ENCODE results near the gene MIDN. TPM values are rescaled to one million over a fixed set of nuclear protein-coding genes. Genes with fewer than 3 reads are reported as not detected.

The MIDN gene
- total RNA-seq, 2 donors from 2014 or later, result 85.9 to 88.3 TPM

DNA sequence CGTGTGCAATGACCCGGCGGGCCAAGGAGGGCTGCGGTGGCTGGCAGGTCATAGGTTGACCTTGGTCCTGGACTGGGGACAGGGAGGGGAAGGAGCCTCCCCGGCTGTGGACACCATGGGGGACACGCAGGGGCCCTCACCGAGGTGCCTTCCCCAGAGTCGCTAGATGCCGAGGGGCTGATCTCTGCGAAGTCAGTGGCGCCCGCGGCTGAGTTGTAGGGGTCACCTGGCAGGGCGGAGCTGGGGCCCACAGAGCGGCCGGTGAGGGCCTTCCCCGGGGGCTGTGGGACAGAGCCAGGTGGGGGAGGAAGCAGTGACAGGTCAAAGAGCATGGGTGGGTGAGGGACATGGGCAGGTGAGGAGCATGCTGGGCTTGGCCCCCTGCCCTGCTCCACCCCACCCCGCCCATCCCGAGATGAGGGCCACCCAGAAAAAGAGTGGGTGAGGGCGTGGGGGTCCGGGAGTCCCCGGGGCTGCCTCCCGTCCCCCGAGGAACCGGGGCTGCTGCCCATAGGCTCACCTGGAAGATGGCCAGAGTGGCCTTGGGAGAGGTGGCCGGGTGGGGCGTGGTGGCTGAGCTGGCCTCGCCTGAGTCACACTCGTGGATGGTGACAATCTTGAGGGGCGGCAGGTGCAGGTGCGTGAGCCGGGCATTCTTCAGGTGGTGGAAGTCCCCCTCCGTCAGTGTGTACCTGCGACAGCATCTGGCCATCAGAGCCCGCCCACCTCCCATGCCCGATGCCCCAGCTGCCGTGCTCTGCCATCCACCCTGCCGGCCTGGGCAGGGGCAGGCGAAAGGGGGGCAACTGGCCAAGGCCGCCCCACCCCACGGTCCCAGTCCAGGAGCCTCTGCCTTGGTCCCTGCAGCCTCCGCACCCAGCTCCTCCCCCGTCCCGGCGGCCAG, 14.1 kb upstream of the MIDN start:
- Mint-ChIP-seq H3K4me3 (no peak overlapping the region), H3K9me3 (no peaks in the 10 kb centered on the region), H3K27me3 (peaks cover 8 to 9% of the 10 kb centered on the region in 2 donors), H3K4me1 (ENCODE audit: low read depth in 2 of 2) (peaks cover 9 to 12% of the 10 kb centered on the region in 2 donors), H3K27ac (no peak overlapping the region), H3K36me3 (no peaks in the 10 kb centered on the region)
- no peak for ATAC-seq
- no peak for DNase-seq (ENCODE audit: low spot score)

DNA sequence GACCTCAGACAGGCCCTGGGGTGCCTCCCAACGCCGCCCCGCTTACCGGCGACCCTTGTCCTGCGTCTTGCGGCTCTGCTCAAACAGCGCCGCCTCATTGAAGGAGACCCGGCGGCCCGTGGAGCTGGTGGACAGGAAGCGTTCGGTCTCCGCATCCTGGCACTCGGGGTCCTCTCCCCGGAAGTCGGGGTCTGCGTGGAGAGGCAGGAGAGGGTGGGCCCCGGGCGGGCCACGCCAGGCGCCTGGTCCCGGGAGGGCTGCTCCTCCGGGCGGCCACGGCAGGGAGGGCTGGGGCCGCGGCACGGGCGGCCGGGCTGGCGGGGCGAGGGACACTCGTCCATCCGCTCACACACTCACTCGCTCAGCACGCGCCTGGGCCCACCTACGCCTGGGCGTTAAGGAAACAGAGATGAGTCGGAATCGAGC, 13.4 kb upstream of the MIDN start:
- DNase-seq (ENCODE audit: low spot score) (no peak), ATAC-seq (no peak)
- Mint-ChIP-seq H3K4me1 (ENCODE audit: low read depth in 2 of 2) (peaks cover 11 to 14% of the 10 kb centered on the region in 2 donors), H3K4me3 (no peak overlapping the region), H3K27ac (no peak overlapping the region), H3K27me3 (peaks cover 9 to 10% of the 10 kb centered on the region in 2 donors), H3K36me3 (no peaks in the 10 kb centered on the region), H3K9me3 (no peaks in the 10 kb centered on the region)

DNA sequence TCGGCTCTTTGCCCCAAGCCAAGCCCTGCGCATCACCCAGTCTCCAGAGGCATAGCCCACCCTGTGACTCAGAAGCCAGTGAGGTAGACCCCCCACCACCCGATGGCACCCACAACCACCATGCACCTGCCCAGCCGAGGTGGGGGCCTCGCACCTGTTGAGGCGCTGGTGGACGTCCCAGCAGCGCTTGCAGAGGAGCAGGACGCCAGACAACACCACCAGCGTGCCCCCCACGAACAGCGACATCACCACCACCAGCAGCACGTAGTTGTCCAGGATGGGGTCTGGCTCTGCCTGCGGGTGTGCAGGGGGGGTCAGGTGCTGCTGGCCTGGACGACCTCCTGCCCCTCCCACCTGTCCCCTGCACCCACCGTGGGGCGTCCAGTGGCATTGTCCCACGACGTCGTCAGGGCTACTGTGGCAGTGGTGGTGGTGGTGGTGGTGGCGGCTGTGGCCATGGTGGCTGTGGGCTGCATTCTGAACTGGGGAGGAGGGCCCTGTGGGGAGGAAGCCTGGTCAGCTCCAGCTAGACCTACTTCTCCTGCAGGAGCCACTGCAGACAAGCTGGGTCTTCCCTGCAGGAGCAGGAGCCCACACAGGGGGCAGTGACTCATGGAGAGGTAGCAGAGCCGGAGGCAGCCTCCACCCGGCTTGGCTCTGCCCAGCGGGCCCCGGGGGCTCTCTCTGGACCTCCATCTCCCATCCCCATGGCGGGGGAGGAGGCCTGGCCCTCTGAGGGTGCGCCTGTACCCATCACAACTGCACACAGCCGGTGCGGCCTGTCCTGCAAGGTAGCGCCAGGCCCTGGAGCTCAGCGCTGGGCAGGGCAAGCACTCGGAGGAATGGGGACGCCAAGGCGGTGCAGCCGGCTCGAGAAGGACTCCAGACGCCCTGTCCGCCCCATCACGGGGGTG, 12.5 kb upstream of the MIDN start:
- Mint-ChIP-seq H3K36me3 (no peaks in the 10 kb centered on the region), H3K4me1 (ENCODE audit: low read depth in 2 of 2) (peaks cover 11 to 14% of the 10 kb centered on the region in 2 donors), H3K27ac (no peak overlapping the region), H3K4me3 (no peak overlapping the region), H3K9me3 (no peaks in the 10 kb centered on the region), H3K27me3 (peaks cover 9 to 10% of the 10 kb centered on the region in 2 donors)
- DNase-seq (ENCODE audit: low spot score) (no peak), ATAC-seq (no peak)

DNA sequence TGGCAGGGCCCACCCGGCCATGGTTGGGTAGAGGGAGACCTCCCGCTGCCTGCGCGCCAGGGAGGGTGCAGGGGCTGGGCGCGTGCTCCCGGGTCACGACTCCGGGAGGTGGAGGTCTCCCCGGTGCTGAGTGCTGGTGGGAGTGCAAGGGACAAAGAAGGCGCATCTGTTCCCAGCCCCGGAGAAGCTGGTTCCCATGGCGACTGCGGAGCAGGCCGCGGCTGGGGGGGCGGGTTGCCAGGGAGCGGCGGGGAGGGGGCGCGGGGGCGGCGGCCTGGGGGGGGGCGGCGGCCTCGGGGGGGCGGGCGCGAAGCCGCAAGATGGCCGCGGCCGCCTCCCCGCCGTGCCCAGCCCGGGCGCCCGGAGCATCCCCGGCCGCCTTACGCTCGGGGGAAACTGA, 11.8 kb upstream of the MIDN start:
- DNase-seq (ENCODE audit: low spot score) (no peak), ATAC-seq (no peak)
- H3K27ac Mint-ChIP-seq, result no peak overlapping the region
- no peak overlapping the region for H3K4me3 Mint-ChIP-seq
- no peaks in the 10 kb centered on the region for H3K9me3 Mint-ChIP-seq
- no peaks in the 10 kb centered on the region for H3K36me3 Mint-ChIP-seq
- H3K4me1 Mint-ChIP-seq (ENCODE audit: low read depth in 2 of 2), result peaks cover 14 to 18% of the 10 kb centered on the region in 2 donors
- peaks cover 9 to 10% of the 10 kb centered on the region in 2 donors for H3K27me3 Mint-ChIP-seq

DNA sequence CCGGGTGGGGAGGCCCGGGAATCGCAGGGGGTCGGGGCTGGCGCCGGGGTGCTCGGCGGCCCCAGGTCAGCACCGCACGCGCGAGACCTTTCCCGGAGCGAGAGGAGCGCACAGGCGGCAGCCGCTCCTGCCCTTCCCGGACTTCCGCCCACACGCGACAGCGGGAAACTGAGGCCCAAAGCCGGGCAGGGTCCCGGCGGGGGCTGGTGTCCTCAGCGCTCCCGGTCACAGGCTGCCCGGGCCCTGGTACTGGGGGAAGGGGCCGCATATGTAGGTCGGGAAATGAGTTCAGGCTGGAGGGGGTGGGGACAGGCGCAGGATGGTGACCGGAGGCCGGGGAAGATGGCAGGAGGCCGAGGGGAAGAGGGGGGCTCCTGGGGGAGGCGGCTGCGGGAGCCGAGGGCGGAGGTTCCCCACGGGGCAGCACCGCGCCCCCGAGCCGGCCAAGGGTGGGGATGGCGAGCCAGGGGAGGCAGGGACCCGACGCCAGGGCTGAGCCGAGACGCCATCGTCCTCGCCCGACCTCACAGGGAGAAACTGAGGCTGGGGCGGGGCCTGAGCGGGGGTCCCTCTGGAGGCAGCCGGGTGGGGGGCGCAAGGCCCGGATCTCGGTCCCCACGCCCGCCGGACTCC, 11.2 kb upstream of the MIDN start:
- Mint-ChIP-seq H3K4me3 (peak overlapping the region; percentile 58), H3K36me3 (no peaks in the 10 kb centered on the region), H3K9me3 (no peaks in the 10 kb centered on the region), H3K4me1 (ENCODE audit: low read depth in 2 of 2) (peaks cover 15 to 20% of the 10 kb centered on the region in 2 donors), H3K27ac (no peak overlapping the region), H3K27me3 (peaks cover 9 to 10% of the 10 kb centered on the region in 2 donors)
- no peak for ATAC-seq
- DNase-seq (ENCODE audit: low spot score), result no peak

DNA sequence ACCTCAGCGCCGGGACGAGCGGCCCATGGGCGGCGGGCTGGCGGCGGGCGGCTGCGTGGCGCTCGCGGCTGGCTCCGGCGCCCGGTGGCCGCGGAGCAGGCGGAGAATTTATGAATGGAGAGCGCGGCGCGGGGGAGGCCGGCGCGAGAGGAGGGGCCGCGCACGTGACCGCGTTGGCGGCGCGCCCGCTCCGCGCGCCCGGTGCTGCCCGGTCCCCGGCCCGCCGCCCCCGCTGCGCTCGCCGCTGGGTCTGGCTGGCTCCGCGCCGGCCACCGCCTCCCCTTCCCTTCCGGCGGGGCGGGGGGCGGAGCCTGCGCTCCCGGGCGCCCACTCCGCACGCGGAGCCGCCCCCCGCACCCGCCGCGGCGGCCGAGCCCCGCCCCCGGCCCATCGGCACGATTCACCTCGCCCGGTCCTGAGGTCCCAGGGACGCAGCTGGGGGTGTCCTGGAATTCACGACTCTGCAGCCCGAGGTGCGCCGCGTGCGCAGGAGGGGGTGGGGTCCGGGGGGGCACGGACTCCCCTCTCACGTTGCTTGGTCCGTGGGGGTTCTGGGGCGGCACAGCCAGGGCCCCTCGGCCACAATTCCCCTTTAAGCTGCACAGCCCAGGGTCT, 10.5 kb upstream of the MIDN start, which contains the start of gene CBARP:
Gene CBARP, minus strand, starts transcription at position 252 of the 615 bp plus-strand sequence. CDS start 1,905 bp downstream, outside the sequence.
- peak within 1 kb of the TSS; percentile 85 for H3K4me3 Mint-ChIP-seq
- no peaks in the 10 kb centered on the region for H3K9me3 Mint-ChIP-seq
- peak within 1 kb of the TSS; percentile 4 to 44 for H3K27ac Mint-ChIP-seq
- DNase-seq (ENCODE audit: low spot score), result no peak
- peaks cover 9 to 10% of the 10 kb centered on the region in 2 donors for H3K27me3 Mint-ChIP-seq
- H3K36me3 Mint-ChIP-seq, result no peaks in the 10 kb centered on the region
- peaks cover 15 to 20% of the 10 kb centered on the region in 2 donors for H3K4me1 Mint-ChIP-seq (ENCODE audit: low read depth in 2 of 2)
- no peak for ATAC-seq

DNA sequence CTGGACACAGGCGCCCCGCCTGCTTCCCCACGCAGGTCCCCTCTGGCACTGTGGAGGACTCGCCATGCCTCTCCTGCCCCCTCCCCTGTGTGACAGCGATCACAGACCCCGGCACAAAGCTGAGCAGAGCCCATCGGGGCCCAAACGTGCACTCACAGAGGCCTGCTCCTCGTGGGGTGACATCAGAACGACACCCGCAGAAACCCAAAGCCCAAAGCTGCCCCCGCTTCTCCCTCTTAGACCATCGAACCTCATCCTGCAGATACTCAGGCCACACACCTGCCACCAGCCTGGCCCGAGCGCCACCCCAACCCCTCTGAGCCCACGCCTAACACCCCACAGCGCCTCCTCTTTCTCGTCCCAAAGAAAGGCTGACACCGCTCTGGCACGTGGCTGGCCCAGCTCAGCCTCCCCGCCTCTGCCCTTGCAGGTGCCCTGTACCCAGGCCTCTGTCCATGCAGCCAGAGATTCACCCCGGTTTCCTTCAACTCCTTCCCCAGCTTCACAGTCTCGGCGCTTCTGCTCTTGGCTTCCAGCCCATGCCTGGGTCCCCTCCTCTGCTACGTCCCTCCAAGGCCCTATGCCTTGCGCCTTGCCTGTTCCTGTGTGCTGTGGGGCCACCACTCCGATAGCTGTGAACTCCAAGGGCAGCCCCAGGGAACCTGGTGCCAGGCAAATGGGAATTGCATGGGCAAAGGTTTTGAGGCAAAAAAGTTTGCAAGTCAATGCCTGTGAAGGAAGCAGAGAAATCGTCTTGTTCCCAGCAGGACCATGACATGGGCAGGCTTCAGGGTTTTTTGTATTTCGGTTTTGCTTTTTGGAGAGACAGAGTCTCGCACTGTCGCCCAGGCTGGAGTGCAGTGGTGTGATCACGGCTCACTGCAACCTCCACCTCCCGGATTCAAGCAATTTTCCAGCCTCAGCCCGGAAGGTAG, 9.7 kb upstream of the MIDN start:
- Mint-ChIP-seq H3K27me3 (peaks cover 9 to 10% of the 10 kb centered on the region in 2 donors), H3K36me3 (no peaks in the 10 kb centered on the region), H3K27ac (peak overlapping the region; percentile 4 to 44), H3K4me1 (ENCODE audit: low read depth in 2 of 2) (peaks cover 15 to 20% of the 10 kb centered on the region in 2 donors), H3K9me3 (no peaks in the 10 kb centered on the region), H3K4me3 (peak overlapping the region; percentile 85)
- DNase-seq (ENCODE audit: low spot score) (no peak), ATAC-seq (no peak)

DNA sequence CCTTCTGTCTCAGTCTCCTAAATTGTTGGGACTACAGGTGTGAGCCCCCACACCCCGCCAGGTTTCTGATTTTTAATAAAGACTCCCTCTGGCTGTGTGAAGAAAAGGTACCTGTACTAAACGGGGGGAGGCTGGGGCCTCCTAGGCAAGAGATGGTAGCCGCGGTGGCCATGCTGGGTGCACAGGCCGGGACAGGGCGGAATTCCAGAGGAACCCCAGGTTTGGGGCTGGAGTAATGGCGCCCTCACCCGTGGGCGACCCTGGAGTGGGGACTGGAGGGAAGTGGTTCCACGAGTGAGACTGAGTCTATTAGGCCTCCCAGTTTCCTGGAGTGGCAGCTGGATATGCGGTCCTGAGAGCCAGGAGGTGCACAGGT, 9.0 kb upstream of the MIDN start:
- Mint-ChIP-seq H3K9me3 (no peaks in the 10 kb centered on the region), H3K36me3 (no peaks in the 10 kb centered on the region), H3K4me1 (ENCODE audit: low read depth in 2 of 2) (peaks cover 15 to 20% of the 10 kb centered on the region in 2 donors), H3K27me3 (peaks cover 9 to 10% of the 10 kb centered on the region in 2 donors), H3K27ac (peak overlapping the region; percentile 4 to 44), H3K4me3 (peak overlapping the region; percentile 85)
- ATAC-seq, result no peak
- no peak for DNase-seq (ENCODE audit: low spot score)

DNA sequence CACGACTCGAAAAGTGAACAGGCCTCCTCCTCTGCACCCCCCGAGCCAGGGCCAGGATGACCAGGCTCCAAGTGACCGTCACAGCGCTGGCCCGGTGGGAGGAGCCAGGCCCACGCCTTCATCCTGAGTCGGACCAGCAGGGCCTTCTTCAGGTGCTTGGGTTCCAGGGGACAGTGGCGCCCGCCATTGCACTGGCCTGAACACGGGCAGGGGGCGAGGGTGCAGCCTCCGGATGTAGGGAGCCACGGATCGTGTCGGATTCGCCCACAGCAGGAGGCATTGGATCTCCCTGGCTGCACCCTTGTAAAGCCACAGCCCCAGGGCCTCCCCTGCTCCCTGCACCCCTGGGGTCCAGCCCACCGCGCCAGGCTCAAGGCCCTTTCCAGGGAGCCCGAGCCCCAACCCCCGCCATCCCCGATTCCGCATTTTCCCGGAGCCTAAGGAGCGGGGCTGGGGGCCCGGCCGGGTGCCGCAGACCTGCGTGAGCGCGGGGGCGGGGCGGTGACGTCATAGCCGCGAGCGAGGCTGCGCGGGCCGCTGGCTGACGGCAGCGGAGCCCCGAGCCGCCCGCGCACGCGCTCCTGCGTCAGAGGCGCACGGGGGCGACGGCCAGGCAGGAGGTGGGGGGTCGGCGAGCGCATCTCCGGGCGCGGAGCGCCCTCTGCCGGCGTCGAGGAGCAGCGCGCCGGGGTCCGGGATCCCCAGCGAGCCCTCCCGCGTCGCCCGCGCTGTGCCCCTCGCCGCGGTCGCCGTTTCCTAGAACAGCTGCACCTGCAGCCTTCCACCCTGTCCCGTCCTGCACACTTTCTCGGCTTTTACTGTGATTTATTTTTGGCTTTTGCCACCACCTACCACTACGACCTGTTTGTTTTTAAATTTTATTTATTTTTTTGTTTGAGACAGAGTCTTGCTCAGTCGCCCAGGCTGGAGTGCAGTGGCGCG, 8.3 kb upstream of the MIDN start:
- H3K36me3 Mint-ChIP-seq, result no peaks in the 10 kb centered on the region
- H3K27ac Mint-ChIP-seq, result no peak overlapping the region
- H3K27me3 Mint-ChIP-seq, result peaks cover 9 to 10% of the 10 kb centered on the region in 2 donors
- peak; percentile 74 to 81 for ATAC-seq
- H3K4me3 Mint-ChIP-seq, result no peak overlapping the region
- H3K4me1 Mint-ChIP-seq (ENCODE audit: low read depth in 2 of 2), result peaks cover 19 to 20% of the 10 kb centered on the region in 2 donors
- H3K9me3 Mint-ChIP-seq, result no peaks in the 10 kb centered on the region
- DNase-seq (ENCODE audit: low spot score), result peak; percentile 94

DNA sequence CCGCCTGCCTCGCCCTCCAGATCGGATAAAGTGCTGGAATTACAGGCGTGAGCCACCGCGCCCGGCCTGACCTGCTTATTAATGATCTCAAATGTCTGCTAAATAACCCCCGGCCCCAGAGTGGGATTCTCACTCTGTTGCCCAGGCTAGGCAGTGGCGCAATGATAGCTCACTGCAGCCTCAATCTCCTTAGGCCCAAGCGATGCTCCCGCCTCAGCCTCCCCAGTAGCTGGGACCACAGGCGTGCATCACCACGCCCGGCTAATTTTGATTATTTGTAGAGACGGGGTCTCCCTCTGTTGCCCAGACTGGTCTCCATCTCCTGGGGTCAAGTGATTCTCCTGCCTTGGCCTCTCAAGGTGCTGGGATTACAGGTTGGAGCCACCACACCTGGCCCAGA, 7.5 kb upstream of the MIDN start:
- Mint-ChIP-seq H3K27me3 (peaks cover 9 to 10% of the 10 kb centered on the region in 2 donors), H3K4me1 (ENCODE audit: low read depth in 2 of 2) (peaks cover 19 to 20% of the 10 kb centered on the region in 2 donors), H3K9me3 (no peaks in the 10 kb centered on the region), H3K36me3 (no peaks in the 10 kb centered on the region), H3K4me3 (peak overlapping the region; percentile 86), H3K27ac (peak overlapping the region; percentile 66 to 89)
- no peak for ATAC-seq
- no peak for DNase-seq (ENCODE audit: low spot score)

DNA sequence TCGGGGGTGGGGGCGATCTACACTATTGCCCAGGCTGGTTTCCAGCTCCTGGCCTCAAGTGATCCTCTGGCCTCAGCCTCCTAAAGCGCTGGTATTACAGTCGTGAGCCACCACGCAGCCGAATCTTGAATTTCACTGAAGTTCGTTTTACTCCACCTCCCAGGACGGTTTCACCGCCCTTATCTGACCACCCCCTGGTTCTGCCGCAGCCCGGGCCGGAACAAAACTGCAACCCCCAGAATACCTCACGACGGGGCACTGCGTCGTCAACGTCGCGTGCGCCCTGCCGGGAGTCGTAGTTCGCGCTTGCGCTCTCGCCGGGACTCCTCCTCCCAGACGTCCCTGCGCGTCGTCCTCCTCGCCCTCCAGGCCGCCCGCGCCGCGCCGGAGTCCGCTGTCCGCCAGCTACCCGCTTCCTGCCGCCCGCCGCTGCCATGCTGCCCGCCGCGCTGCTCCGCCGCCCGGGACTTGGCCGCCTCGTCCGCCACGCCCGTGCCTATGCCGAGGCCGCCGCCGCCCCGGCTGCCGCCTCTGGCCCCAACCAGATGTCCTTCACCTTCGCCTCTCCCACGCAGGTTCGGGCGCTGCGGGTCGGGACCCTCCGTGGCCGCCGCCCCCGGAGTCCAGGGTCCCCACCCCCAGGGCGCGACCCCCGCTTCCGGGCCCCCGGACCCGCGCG, 6.8 kb upstream of the MIDN start, which contains the start of gene ATP5F1D:
Gene ATP5F1D, plus strand, starts transcription at position 335 of the 679 bp plus-strand sequence. Its CDS starts 100 bp downstream, at position 435.
- ATAC-seq (peak; percentile 84 to 89), DNase-seq (ENCODE audit: low spot score) (peak; percentile 97)
- Mint-ChIP-seq H3K27me3 (peaks cover 9 to 10% of the 10 kb centered on the region in 2 donors), H3K4me1 (ENCODE audit: low read depth in 2 of 2) (peaks cover 19 to 20% of the 10 kb centered on the region in 2 donors), H3K9me3 (no peaks in the 10 kb centered on the region), H3K27ac (peak within 1 kb of the TSS; percentile 66 to 89), H3K36me3 (no peaks in the 10 kb centered on the region), H3K4me3 (peak within 1 kb of the TSS; percentile 86)
